Stimulated activated CD4-positive, alpha-beta T cell treated with anti-CD3 and anti-CD28 coated beads, Interleukin-4, amount 100 ng/mL, for 1 hour (primary cell): Measurements from ENCODE around the gene CFAP299.

ENCODE experiments used
- DNase-seq: peaks from one replicate; pipeline ENCODE4 v3.0.0-alpha.2; 2020

CFAP299 gene

DNA sequence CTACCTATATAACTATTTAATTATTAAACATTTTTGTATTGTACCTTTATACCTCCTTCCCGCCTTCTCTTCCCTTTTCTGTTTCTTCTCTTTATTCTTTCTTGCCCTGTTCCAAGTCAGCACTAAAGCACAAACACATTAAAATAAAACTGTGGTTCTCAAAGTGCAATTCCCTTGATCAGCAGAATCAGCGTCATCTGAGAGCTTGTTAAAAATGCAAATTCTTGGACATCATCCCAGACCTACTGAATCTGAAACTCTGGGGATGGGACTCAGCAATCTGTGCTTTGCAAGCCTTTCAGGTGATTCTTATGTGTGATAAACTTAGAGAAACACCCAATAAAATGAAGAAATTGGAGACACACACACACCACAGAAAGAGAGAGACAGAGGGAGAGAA lies 516.5 kb downstream of the CFAP299 start:
- no peak for DNase-seq

GRCh38 chr4:80873571-80873970 lies 538.0 kb downstream of the CFAP299 start:
- DNase-seq = no peak

GRCh38 chr4:80874979-80875378 lies 539.4 kb downstream of the CFAP299 start:
- DNase-seq = no peak

DNA sequence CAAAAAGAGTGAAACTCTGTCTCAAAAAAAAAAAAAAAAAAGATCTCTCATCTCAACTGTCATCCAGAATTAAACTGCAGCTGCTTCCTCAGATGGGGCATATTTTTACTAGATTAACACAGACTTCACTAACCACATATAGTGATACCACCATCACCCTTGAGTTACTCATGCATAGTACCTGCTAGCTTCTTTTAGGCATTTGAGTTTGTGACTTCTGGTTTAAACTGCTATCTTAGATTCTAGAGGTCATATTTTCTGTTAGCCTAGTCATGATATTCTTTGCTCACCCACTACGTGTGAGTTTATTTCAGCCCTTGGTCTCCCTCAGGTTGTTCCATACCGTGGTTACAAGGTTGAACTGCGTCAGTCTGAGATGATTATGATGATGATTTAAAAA lies 540.1 kb downstream of the CFAP299 start:
- no peak for DNase-seq

- no peak for DNase-seq
Observed at GRCh38 chr4:80876810-80877209, 541.3 kb downstream of the CFAP299 start.

- DNase-seq = no peak
Observed at GRCh38 chr4:80878218-80878617, 542.7 kb downstream of the CFAP299 start.

GRCh38 chr4:80897537-80898303 lies 562.2 kb downstream of the CFAP299 start:
- no peak for DNase-seq

GRCh38 chr4:80900908-80901307 lies 565.4 kb downstream of the CFAP299 start:
- DNase-seq = no peak

DNA sequence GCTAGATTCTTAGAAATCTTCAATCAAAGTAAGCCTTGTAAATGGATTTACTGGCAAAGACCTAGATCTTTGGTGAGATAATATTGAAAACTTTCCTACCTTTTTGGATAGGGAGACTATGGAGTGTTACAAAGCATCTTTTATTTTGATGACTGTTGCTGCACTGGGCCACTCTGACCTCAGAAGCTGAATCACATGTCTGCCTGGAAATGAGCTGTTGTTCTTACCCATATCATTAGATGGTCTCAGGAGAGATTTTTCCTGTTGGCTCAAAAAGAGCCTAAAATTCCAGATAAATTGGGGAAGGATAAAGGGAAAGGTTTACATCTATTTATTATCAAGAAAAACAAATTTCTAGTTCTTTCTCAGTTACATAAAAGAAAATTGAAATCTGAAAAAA lies 567.5 kb downstream of the CFAP299 start:
- no peak for DNase-seq

GRCh38 chr4:80909938-80910337 lies 574.4 kb downstream of the CFAP299 start:
- DNase-seq = no peak

GRCh38 chr4:80911458-80911857 lies 575.9 kb downstream of the CFAP299 start:
- DNase-seq = no peak

- DNase-seq = no peak
Observed at GRCh38 chr4:80912350-80912749, 576.8 kb downstream of the CFAP299 start.

DNA sequence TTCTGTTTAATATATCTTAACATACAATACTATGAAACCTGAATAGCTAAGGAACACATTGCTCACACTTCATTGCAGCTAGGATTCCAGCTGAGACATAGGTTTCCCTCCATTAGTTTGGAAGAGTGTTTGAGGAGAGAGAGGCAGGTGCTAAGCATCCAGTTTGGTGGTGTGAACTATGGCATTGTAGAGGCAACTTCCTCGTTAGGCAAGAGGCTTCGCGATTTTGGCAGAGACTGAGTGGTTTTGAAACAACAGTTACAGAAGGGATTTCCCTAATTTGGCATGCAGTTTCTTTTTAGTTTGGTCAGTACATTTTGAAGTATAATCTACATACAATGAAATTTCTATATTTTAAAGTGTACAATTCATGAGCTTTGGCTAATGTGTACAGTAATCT lies 577.9 kb downstream of the CFAP299 start:
- no peak for DNase-seq

- DNase-seq = no peak
Observed at GRCh38 chr4:80916770-80917169, 581.2 kb downstream of the CFAP299 start.

- DNase-seq = no peak
Observed at GRCh38 chr4:80918004-80918403, 582.5 kb downstream of the CFAP299 start.

GRCh38 chr4:80921441-80921840 lies 585.9 kb downstream of the CFAP299 start:
- DNase-seq = no peak

- DNase-seq = no peak
Observed at GRCh38 chr4:80922941-80923340, 587.4 kb downstream of the CFAP299 start.

DNA sequence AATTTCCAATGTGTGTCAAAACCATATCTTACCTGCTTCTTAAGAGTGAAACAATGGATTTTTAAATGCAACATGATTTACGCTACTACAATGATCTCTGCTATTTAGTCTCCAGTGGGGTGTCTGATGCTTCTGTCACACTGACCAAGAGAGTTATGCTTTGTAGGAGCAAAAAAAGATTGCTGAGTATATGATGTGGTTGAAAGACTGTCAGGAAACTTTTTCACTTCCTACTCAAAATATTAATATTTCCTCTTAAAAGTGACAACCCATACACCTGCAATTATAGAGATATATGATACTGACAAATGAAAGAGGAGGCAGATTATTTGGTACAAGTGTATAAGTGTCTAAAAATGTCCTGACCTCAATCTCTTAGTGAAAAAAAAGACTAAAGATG lies 589.8 kb downstream of the CFAP299 start:
- DNase-seq = no peak

DNA sequence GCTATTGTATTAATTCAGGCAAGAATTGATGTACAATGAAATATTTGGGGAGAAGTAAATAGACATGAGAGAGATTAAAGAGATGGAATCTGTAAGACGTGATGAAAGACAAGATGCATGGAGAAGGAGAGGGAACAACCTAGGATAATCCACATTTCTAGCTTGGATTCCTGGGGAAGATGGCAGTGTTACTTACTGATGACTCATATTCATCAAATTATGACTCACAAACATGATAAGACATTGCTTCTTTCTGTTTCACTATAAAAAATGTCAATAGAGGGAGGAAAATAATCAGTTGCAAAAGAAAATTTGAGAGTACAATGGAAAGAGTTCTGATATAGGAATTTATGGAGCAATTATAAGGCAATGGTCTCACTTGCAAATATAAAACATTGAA lies 590.9 kb downstream of the CFAP299 start:
- no peak for DNase-seq

- DNase-seq = no peak
Observed at GRCh38 chr4:80926891-80927290, 591.4 kb downstream of the CFAP299 start.

DNA sequence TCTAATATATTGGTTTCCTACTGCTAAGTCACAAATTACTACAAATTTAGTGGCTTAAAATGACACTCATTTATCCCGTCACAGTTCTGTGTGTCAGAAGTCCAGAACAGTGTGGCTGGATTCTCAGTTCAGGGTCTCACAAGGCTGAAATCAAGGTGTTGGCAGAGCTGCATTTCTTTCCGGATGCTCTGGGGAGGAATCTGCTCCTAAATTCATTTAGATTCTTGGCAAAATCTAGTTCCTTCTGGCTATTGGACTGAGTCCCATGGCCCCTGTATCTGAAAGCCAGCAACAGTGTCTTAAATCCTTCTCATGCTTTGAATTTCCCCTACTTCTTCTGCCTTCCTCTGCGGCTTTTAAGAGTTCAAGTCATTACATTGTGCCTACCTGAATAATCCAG lies 591.9 kb downstream of the CFAP299 start:
- no peak for DNase-seq

DNA sequence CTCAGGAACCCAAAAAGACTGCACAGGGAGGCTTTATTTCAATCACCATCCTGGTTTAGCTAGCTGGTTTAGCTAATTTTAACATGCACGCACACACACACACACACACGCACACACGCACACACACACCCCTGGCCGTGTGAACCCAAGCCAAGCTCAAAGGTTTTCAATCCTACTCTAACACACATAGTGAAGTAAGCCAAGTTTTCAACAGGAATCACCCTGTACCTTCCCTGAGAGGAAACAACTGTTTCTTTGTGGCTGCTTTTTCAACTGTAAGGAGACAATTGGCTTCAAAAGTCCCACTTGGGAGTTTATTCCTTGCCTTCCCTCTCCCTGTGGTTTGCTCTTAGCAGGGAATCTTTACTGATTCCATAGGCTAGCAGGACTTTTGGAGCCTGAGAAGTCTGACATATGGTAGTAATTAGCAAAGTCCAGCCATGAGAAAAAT lies 596.1 kb downstream of the CFAP299 start:
- DNase-seq = no peak

DNA sequence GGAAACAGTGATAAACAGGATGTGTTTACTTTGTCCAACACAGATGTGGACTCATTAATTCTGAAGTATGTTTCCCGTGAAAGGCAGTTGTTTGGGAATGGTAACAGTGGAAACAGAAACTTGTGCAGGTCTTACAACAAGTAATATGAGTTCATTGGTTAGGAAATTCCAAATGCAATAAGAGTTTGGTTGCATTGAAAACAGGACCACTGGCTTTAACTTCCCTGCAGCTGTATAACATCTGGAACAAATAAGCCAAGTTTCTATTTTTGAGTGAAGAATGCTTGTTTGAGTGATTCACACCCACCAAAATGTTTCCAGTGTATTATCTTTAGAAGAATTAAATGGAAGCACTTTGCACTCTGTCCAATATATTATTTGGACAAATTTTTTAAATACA lies 612.6 kb downstream of the CFAP299 start:
- no peak for DNase-seq

DNA sequence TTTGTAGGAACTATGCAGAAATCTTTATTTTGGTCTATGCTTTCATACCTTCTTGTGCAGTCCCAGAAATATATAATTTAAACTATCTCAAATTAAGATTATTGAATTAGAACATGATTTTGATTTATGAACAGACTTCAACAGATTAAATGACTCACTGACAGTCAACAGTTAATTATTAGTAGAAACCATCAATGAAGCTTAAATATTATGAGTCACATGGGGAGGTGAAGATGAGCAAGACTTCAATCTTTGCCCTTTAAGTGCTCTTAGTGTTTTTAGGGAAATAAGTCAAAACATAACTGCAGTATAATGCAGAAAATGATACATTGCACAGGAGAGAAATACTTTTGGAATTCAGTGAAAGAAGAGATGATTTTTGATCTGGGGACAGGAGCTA lies 613.5 kb downstream of the CFAP299 start:
- no peak for DNase-seq

GRCh38 chr4:80956421-80956820 lies 620.9 kb downstream of the CFAP299 start:
- no peak for DNase-seq
